ENCODE measurements around the gene SNORC.

The SNORC gene

GRCh38 chr2:232913903-232914302, 43.8 kb downstream of the SNORC start:
- no peak overlapping the region for H3K4me3 ChIP-seq (replicated peaks; ENCODE audit: low read depth, low read length)
- no peak for TF ChIP-seq CTCF (IDR thresholded peaks at IDR 0.05; ENCODE audit: low read depth, low read length, missing control alignments)
- no peak for DNase-seq (ENCODE audit: extremely low read depth, low read depth)

- no peak overlapping the region for H3K4me3 ChIP-seq (replicated peaks; ENCODE audit: low read depth, low read length)
- no peak for TF ChIP-seq CTCF (IDR thresholded peaks at IDR 0.05; ENCODE audit: low read depth, low read length, missing control alignments)
- no peak for DNase-seq (ENCODE audit: extremely low read depth, low read depth)
These were observed 49.1 kb downstream of the SNORC start for GRCh38 chr2:232919141-232919540.

- no peak for DNase-seq (ENCODE audit: extremely low read depth, low read depth)
- H3K4me3 ChIP-seq (replicated peaks; ENCODE audit: low read depth, low read length): no peak overlapping the region
- TF ChIP-seq CTCF (IDR thresholded peaks at IDR 0.05; ENCODE audit: low read depth, low read length, missing control alignments): no peak
These were observed 50.0 kb downstream of the SNORC start for GRCh38 chr2:232920055-232920454.

GRCh38 chr2:232920760-232921159, 50.7 kb downstream of the SNORC start:
- H3K4me3 ChIP-seq (replicated peaks; ENCODE audit: low read depth, low read length): no peak overlapping the region
- no peak for TF ChIP-seq CTCF (IDR thresholded peaks at IDR 0.05; ENCODE audit: low read depth, low read length, missing control alignments)
- no peak for DNase-seq (ENCODE audit: extremely low read depth, low read depth)

GRCh38 chr2:232924433-232924832, 54.4 kb downstream of the SNORC start:
- no peak for DNase-seq (ENCODE audit: extremely low read depth, low read depth)
- no peak for TF ChIP-seq CTCF (IDR thresholded peaks at IDR 0.05; ENCODE audit: low read depth, low read length, missing control alignments)

GRCh38 chr2:232925153-232925820, 55.2 kb downstream of the SNORC start:
- no peak for DNase-seq (ENCODE audit: extremely low read depth, low read depth)
- H3K4me3 ChIP-seq (replicated peaks; ENCODE audit: low read depth, low read length): no peak overlapping the region
- no peak for TF ChIP-seq CTCF (IDR thresholded peaks at IDR 0.05; ENCODE audit: low read depth, low read length, missing control alignments)

More at GRCh38 chr2:232924433-232924832, 54.4 kb downstream of the SNORC start:
- no peak overlapping the region for H3K4me3 ChIP-seq (replicated peaks; ENCODE audit: low read depth, low read length)

GRCh38 chr2:232925821-232926156, 55.7 kb downstream of the SNORC start:
- no peak overlapping the region for H3K4me3 ChIP-seq (replicated peaks; ENCODE audit: low read depth, low read length)
- TF ChIP-seq CTCF (IDR thresholded peaks at IDR 0.05; ENCODE audit: low read depth, low read length, missing control alignments): no peak
- DNase-seq (ENCODE audit: extremely low read depth, low read depth): no peak

Data from HFF-Myc (cell line).